HG02798 (cell line): ENCODE measurements around the gene FPGT.
A peak's percentile ranks its signal among the peaks of the same experiment; 100 is the strongest.
"Not testable (repeated sequence)": the region's sequence is repeated elsewhere in the genome, so short reads cannot be mapped to it uniquely, and the experiment has no call there.

ENCODE experiments used
- ATAC-seq: cut with Tn5 transposase; IDR thresholded peaks from one replicate; pipeline ENCODE4 v1.9.1; 2021; ENCODE audit warnings: mild to moderate bottlenecking; ENCODE audit not compliant: unreplicated experiment, poor library complexity

FPGT gene

DNA sequence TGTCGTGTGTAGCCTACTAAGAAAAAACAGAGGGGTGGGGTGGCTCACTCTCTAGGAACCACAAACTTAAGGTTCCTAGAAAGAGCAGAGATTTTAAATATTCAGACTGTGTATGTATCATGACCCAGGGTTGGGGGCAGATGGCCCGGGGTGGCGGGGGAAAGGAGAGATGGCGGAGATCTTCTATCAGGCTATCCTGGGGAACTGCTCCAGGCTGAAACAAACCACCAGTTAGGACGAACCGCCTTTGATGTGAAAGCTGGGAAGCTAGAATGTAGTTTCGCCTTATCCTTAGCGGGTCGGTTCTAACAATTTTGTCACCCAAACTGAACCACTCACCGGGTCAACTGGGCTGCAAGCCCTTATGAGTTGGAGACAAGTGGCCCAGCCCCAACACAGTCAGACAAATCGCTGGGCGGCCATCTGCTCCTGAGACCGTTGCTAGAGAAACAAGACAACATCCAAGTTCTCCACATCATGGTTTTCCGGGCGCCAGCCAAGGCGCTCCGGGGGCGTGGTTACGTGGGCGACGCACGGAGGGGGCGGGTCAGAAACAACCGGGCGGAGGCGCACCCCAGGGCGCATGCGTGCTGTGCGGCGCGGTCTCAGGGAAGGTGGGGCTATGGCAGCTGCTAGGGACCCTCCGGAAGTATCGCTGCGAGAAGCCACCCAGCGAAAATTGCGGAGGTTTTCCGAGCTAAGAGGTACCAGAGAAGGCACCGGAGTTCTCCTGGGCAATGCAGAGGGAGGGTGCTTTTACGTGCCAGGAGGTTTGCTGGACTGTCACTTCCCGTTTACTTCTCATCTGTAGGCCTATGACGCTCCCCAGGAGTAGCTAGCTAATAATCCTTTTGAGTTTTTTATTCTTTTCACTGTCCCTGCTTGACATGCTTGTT is at the start of gene FPGT, which contains the start of gene LRRIQ3:
Gene FPGT (plus strand): TSS at position 586 of the 896 bp plus-strand sequence. CDS start 37 bp downstream, at position 623.
Gene LRRIQ3 (minus strand): TSS at position 520 of the 896 bp plus-strand sequence. CDS start 14,492 bp downstream, outside the sequence.
- peak; percentile 95 for ATAC-seq

DNA sequence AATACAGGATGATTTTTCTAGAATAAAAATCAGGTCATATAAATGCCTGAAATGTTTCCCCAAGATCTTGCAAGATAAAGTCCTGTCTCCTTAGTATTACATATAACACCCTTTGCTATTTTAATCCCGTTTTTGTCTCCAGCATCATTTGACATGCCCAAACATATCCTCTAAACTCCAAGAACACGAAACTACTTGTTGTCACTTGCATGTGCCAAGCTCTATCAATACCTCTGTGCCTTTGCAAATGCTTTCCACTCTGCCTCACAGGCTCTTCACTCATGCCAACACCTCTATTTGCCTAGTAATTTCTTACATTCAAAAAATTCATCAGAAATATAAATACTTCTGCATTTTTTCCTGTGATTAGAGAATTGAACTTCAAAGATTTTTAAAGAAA is 38.0 kb upstream of the FPGT start:
- ATAC-seq, result no peak

DNA sequence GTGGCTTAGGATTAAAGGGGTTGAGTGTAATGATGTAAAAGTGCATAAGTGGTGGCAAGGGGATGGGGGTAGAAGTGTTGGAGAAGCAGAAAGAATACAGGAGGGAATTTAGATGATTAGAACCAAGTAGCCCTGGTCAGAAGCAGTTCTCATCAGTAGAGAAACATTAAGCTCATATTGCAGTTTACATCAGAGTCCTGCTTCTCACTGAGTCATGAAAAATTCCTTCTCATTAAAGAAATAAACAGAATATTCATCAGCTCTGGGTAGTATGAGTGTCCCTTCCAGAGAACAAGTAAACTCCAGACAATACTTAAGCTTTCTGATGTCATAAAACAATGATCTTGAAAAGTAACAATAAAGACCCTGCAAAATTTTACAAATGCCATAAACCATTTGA is 36.5 kb upstream of the FPGT start:
- ATAC-seq, result no peak

DNA sequence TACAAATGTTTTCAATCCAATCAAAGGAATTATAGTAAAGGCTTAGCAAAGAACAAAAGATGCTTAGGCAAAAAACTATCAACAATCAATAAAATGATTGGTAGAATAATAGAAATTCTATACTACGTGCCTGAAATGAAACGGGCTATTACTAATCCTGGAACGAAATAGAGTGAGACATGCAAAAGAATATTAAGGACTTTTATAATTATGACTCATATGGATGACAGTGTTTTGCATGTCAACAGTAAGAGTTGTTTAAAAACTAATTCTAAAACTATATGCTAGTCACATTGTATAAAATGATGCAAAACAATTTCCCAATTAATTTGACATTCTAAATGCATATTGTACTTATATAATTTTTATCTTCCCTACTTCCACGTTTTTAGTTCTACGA is 35.7 kb upstream of the FPGT start:
- no peak for ATAC-seq

DNA sequence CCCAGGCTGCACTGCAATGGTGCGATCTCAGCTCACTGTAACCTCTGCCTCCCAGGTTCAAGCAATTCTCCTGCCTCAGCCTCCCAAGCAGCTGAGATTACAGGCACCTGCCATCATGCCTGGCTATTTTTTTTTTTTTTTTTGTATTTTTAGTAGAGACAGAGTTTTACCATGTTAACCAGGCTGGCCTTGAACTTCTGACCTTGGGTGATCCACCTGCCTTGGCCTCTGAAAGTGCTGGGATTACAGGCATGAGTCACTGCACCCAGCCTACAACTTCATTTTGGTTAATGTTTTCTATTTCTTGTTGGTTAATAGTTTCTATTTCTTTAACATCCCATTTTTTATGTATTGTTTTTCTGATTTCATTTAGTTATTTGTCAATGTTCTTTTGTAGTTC is 23.6 kb upstream of the FPGT start:
- ATAC-seq, result not testable (repeated sequence)

DNA sequence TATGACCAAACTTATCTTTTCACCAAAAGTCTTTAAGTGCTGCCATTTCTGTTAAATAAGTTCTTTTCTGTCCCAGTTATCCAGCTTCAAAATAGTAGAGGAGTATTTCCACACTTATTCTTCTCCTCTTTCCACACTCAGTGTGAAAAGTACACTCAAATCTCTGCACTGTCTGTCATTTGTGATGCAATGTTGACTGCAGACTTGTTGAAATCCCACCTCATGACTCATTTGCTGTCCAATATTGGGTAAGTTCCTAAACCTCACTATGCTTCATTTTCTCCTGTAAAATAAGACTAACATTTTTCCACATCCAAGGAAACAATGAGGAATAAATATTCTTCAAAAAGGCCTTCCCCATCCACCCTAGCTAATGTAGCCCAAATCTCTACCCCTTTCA is 17.6 kb upstream of the FPGT start:
- no peak for ATAC-seq

DNA sequence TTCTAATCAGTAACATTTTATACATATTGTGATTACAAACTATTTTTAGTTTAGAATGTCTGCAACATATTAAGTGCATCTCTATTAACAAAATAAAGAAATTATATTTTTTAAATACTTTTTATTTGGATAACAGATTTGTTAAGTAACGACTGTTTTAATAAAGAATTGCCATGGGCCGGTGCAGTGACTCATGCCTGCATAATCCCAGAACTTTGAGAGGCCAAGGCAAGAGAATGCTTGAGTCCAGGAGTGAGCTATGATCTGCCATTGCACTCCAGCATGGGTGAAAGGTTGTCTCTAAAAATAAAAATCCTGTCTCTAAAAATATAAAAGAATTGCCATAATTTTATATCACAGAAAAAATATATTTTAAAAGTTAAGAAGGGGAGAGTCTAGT is 4.1 kb upstream of the FPGT start:
- no peak for ATAC-seq

DNA sequence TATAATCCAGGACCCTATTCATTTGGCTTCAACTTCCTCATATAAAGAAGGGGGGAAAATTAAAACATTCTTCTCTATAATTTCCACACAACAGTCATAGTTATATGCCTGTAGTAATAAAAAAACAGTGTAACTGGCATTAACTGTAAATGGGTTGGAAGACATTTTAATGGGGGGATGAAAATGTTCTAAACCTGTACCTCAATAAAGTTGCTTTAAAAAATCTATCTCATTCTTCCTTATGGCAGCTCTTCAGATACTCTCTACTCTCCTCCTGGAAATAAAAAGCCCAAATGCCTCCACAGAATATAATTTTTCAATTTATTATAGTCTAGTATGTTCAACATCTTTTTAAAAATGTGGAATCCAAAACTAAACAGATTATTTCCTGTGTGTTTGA is 2.7 kb upstream of the FPGT start:
- no peak for ATAC-seq

DNA sequence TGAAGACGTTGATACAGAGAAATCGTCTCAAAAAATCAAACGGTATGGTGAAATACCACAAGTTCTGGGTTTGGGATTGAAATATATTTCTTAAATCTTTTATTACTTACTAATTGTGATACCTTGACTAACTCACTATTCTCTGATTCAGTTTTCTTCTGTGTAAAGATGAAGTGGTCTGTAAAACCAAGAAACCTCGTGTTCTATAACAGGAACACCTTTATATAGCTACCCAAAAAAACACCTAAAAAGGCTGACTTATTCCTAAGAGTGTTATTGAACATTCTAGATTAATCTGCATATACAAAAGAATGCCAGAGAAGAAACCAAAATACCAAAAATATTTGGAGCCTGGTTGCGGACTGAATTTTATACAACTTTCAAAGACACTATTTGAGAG is 787 bp upstream of the FPGT start:
- ATAC-seq, result no peak

DNA sequence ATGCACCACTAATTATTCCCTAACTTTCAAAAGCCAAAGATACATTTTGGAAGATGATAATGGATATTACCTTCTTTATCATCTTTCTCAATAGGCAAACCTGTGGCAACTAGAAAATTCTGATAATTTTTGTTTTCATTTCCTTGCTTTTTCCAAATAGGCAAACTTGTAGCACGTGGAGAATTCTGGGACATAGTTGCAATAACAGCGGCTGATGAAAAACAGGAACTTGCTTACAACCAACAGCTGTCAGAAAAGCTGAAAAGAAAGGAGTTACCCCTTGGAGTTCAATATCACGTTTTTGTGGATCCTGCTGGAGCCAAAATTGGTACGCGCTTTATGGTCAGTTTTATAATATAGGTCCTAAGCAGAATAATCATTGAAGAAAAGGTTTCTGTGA is 1.5 kb downstream of the FPGT start:
- no peak for ATAC-seq

DNA sequence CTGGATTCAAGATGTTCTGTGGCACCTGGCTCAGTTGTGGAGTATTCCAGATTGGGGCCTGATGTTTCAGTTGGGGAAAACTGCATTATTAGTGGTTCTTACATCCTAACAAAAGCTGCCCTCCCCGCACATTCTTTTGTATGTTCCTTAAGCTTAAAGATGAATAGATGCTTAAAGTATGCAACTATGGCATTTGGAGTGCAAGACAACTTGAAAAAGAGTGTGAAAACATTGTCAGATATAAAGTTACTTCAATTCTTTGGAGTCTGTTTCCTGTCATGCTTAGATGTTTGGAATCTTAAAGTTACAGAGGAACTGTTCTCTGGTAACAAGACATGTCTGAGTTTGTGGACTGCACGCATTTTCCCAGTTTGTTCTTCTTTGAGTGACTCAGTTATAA is 7.2 kb downstream of the FPGT start:
- no peak for ATAC-seq

DNA sequence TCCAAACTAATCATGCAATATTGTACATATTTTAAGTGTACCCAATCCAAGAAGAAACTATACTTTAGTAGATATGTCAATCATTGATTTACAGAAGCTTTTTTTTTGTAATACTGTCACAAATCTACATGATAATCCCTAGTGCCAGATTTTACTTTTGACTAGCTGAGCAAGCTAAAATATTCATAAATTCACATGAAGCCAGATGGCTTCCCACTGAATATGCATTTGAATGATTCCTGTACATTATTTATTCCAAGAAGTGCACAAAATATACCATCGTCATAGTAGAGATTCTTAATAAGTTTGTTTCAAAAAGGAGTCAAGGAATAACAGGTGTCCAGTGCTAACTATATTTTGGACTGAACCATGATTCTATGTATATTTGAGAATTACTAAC is 17.2 kb downstream of the FPGT start:
- ATAC-seq, result no peak

DNA sequence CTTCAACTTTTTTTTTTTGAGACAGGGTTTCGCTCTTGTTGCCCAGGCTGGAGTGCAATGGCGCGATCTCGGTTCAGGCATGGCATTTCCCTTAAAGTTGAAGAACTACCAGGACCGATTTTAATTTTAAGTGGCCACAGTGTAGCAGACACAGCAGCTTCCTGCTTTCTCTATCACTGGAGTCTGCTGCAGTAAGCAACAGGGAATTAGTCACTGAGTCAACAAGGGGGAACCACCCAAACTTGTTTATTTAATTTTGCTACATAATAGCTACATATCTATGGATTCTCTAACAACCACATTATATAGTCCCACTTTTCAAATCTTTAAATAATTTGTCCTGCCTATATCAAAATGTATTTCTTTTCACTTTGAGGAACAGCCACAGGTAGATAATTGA is 24.7 kb downstream of the FPGT start:
- no peak for ATAC-seq

DNA sequence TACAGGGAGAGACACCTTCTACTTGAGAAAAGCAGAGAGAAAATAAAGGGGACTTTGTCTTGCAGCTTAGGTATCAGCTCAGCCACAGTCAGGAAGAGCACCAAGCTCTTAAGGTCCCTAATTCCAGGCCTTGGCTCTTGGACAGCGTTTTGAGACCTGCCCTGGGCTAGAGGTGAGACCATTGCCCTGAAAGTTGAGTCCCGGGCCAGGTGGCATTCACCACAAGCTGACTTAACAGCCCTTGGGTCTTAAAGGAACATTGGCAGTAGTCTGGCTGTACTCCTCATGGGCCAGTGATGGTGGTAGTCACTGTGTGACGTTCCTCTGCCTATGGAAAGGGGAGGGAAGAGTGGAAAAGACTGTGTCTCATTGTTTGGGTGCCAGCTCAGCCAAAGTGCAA is 25.4 kb downstream of the FPGT start:
- no peak for ATAC-seq

DNA sequence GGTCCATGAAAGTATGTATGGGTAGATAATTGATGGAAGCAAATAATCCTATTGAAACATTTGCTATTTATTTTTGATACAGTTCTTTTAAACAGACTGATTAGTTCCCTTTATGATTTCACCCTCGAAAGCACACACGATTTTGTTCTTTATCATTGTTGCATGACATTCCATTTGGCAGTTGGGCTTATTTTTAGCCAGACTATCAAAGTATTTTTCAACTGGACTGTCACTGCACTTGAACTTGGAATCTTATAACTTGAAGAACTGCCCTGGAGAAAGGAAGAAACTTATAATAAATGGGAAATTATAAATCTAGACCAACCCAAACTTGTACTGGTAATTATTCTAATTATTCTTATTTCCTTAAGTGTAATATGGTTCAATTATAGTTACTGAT is 37.1 kb downstream of the FPGT start, which contains the start of gene TNNI3K:
Gene TNNI3K (plus strand): TSS at position 235 of the 400 bp plus-strand sequence. CDS start 65 bp downstream, at position 300.
- no peak for ATAC-seq

DNA sequence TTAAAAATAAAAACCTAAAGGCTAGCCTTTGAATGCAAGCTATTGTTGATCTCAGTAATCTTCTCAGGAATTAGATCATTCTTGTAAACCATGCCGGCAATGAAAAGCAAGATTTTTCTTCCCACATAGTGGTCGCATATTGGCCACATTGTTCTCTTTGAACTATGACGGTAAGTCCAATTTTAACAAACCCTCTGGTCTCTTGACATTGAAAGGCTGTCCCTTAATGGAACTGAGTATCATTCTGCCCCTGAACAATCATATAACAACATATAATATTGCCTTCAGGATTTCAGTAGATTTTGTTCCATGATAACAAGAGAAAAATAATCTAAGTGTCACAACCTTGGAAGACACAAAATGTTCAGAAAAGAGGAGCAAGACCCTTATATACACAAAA is 38.4 kb downstream of the FPGT start:
- ATAC-seq, result no peak

DNA sequence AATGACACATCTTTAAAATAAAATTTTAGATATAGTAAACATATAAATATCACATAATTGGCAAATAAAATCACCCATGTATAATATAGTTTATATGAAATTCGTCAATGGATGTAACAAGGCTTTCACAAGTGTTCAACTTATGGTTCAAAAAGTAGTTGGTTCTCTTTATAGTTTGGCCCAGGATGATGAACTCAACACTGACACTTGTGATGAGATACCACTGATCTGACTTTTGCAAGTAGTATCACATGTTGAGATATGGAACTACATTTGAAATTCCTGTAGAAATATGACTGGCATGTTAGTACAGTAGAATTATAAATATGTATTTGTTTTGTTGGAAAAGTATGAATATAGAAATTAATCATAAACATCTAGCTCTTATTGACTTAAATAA is 39.0 kb downstream of the FPGT start:
- no peak for ATAC-seq

DNA sequence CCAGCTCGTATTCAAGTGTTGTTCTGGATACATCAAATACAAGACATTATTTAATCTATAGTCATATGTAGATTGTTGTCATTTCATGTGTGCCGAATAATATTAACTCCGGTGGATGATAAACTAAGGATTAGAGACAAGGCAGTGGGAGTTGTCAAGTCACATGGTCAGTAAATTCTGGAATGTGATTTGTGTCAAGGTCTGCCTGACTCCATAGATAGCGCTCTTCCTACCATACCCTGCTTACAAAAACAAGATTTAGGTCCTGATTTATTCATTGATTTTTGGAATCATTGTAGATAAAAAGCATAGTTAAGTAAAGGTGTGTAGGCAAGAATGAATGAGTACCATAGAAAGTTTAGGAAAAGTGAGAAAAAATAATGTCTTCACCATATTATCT is 39.7 kb downstream of the FPGT start:
- ATAC-seq, result no peak

DNA sequence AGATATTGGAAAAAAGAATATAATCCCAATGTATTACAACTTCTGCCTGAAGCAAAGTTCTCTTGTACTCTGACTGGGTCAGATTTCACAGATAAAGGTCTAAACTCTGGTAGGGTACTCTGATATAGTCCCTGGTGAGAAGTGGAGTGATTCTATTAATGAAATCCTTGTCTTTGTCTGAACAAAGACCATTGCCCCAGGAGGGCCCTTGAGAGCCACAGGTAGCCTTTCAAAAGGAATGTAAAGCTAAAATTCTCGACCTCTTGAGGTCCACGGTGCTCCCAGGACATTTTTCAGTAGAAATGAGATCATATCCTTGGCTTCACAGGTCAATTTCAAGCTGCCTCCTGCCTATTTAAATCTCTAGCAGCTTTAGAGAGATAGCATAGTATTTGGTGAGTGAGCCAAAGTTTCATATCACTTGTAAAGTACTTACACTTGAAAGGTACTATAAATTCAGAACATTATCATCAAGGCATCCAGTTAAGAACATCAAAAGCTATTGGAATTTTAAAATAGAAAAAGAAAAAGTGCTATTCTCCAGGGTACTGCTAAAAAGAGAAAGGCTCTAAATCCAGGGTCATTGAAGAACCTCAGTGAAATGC is 47.2 kb downstream of the FPGT start:
- no peak for ATAC-seq

DNA sequence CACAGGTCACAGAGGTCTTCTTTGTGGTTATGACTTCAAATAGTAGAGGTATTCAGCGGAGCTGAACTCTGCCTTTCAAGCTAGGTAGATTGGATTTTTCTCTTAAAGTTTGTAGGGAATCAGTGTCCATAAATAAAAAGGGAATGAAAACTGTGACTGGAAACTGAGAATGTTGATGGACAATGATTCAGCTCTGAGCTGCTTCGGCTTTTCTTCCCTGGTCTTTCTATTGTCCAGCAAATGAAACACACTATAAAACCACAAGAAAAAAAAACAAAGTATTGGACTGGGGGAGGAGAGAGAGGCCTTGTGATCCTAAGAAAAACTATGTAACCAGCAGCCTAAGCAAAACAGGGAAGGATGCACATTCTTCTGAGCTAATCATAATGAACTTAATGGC is 48.3 kb downstream of the FPGT start:
- no peak for ATAC-seq

DNA sequence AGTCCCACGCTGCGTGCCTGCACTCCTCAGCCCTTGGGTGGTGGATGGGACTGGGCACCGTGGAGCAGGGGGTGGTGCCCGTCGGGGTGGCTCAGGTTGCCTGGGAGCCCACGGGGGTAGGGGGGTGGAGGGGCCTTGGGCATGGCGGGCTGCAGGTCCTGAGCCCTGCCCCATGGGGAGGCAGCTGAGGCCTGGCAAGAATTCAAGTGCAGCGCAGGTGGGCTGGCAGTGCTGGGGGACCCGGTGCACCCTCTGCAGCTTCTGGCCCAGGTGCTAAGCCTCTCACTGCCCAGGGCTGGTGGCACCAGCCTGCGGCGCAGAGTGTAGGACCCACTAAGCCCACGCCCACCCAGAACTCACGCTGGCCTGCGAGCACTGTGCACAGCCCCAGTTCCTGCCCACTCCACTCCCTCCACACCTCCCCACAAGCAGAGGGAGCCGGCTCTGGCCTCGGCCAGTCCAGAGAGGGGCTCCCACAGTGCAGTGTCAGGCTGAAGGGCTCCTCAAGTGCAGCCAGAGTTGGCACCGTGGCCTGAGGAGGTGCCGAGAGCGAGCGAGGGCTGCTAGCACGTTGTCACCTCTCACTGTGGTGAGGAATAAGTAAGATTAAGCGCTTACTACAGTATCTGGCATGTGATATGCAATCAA is 50.0 kb downstream of the FPGT start:
- ATAC-seq, result no peak
